H1 (cell line): Measurements from ENCODE around the gene MICU2. TPM values are rescaled to one million over a fixed set of nuclear protein-coding genes. Genes with fewer than 3 reads are reported as not detected.

Source experiments
- CTCF ChIA-PET: fragments of 300-600 bp; sonication (Branson Sonifier 250); formaldehyde crosslinking; loops from one replicate; lab custom pipeline; 2021; ENCODE audit not compliant: partially characterized antibody; lab: Charles Lee
- POLR2A ChIA-PET: fragments of 300-600 bp; sonication (Branson Sonifier 250); formaldehyde crosslinking; loops from one replicate; lab custom pipeline; 2021; ENCODE audit warnings: inconsistent platforms; ENCODE audit not compliant: partially characterized antibody; lab: Charles Lee
- DNase-seq, 2 experiments: peaks; one replicate each; pipeline versions ENCODE4 v3.0.0 to v3.0.0-alpha.2; 2010 to 2022; ENCODE audit warnings: low spot score in 2 of 2, low read depth in 1 of 2, mixed read lengths in 1 of 2
- FAIRE-seq: peaks from 2 replicates; lab custom pipeline; 2011; peaks lifted over from hg19 to GRCh38; lab: Jason Lieb, UNC
- H2AFZ ChIP-seq: 2 replicates; pipeline ENCODE4 v1.8.1; 2012; ENCODE audit warnings: low read length, inconsistent platforms
- H2AK5ac ChIP-seq: 2 replicates; pipeline ENCODE4 v1.6.1; 2013; ENCODE audit warnings: low read depth, low read length
- H2BK120ac ChIP-seq: replicated peaks from 2 replicates; pipeline ENCODE3; 2013; ENCODE audit warnings: low read depth, low read length, inconsistent platforms
- H2BK12ac ChIP-seq: 2 replicates; pipeline ENCODE4 v1.6.1; 2013; ENCODE audit warnings: low read depth, low read length
- H2BK15ac ChIP-seq: 2 replicates; pipeline ENCODE4 v1.6.1; 2013; ENCODE audit warnings: low read length
- H2BK20ac ChIP-seq: 2 replicates; pipeline ENCODE4 v1.6.1; 2013; ENCODE audit warnings: low read length
- H2BK5ac ChIP-seq: 2 replicates; pipeline ENCODE4 v1.6.1; 2013; ENCODE audit warnings: low read depth, low read length
- H3K14ac ChIP-seq: 2 replicates; pipeline ENCODE4 v1.6.1; 2013; ENCODE audit warnings: inconsistent platforms; ENCODE audit not compliant: insufficient read length
- H3K18ac ChIP-seq: 2 replicates; pipeline ENCODE4 v1.6.1; 2013; ENCODE audit warnings: low read length; ENCODE audit errors: extremely low read depth
- H3K23ac ChIP-seq: 2 replicates; pipeline ENCODE4 v1.6.1; 2013; ENCODE audit warnings: inconsistent platforms; ENCODE audit not compliant: insufficient read length
- H3K23me2 ChIP-seq: 2 replicates; pipeline ENCODE4 v1.6.1; 2013; ENCODE audit warnings: low read depth, low read length
- H3K27ac ChIP-seq: 2 replicates; pipeline ENCODE4 v1.6.1; 2011; ENCODE audit warnings: low read depth, low read length, inconsistent platforms
- H3K27me3 ChIP-seq, 4 experiments: replicated peaks in 1 of 4; 1 replicate in 1 of 4; 2 replicates in 3 of 4; pipeline versions ENCODE4 v1.6.1 to v1.8.1; 2011 to 2013; ENCODE audit warnings: low read length in 3 of 4, mild to moderate bottlenecking in 3 of 4, inconsistent platforms in 2 of 4, mixed read lengths in 2 of 4, moderate library complexity in 1 of 4; ENCODE audit not compliant: control insufficient read depth in 3 of 4, insufficient read depth in 3 of 4; ENCODE audit errors: extremely low read depth in 1 of 4
- H3K36me3 ChIP-seq, 4 experiments: 2 replicates each; pipeline versions ENCODE4 v1.6.1 to v1.8.1; 2011 to 2013; ENCODE audit warnings: mild to moderate bottlenecking in 4 of 4, low read length in 3 of 4, moderate library complexity in 2 of 4, control low read depth in 1 of 4, inconsistent platforms in 1 of 4; ENCODE audit not compliant: insufficient read depth in 4 of 4, control insufficient read depth in 2 of 4
- H3K4ac ChIP-seq: replicated peaks from 2 replicates; pipeline ENCODE3; 2013; ENCODE audit warnings: low read length, low read depth, mixed read lengths, inconsistent platforms; ENCODE audit not compliant: insufficient read length
- H3K4me1 ChIP-seq, 4 experiments: replicated peaks in 1 of 4; 1 replicate in 1 of 4; 2 replicates in 3 of 4; pipeline versions ENCODE4 v1.6.1 to v1.8.1; 2011 to 2013; ENCODE audit warnings: low read length in 3 of 4, inconsistent platforms in 2 of 4, mixed read lengths in 1 of 4; ENCODE audit not compliant: insufficient read depth in 4 of 4, control insufficient read depth in 3 of 4
- H3K4me2 ChIP-seq, 2 experiments: 2 replicates each; pipeline versions ENCODE4 v1.6.1 to v1.8.1; 2011 to 2013; ENCODE audit warnings: low read depth in 2 of 2, low read length in 2 of 2, control low read depth in 1 of 2, inconsistent platforms in 1 of 2, mild to moderate bottlenecking in 1 of 2; ENCODE audit not compliant: insufficient read depth in 1 of 2
- H3K4me3 ChIP-seq, 4 experiments: fragments of 200-600, 300-600 bp in 1 of 4; sonication (generic), shearing (Covaris generic), sonication (Bioruptor Twin) in 1 of 4; 2 replicates each; pipeline versions ENCODE4 v1.5.1 to v1.8.1; 2011 to 2016; ENCODE audit warnings: low read length in 4 of 4, low read depth in 3 of 4, control low read depth in 2 of 4, inconsistent platforms in 2 of 4, mild to moderate bottlenecking in 2 of 4, mixed read lengths in 1 of 4, moderate library complexity in 1 of 4; ENCODE audit not compliant: insufficient read depth in 2 of 4; ENCODE audit errors: extremely low read depth in 1 of 4
- H3K56ac ChIP-seq: replicated peaks from 2 replicates; pipeline ENCODE3; 2013; ENCODE audit warnings: low read depth, mild to moderate bottlenecking, mixed read lengths, low read length, inconsistent platforms; ENCODE audit not compliant: insufficient read length
- H3K79me1 ChIP-seq: 2 replicates; pipeline ENCODE4 v1.6.1; 2013; ENCODE audit warnings: low read depth, low read length, control low read depth
- H3K79me2 ChIP-seq, 2 experiments: 2 replicates each; pipeline versions ENCODE4 v1.6.1 to v1.8.1; 2012 to 2013; ENCODE audit warnings: low read length in 2 of 2, mild to moderate bottlenecking in 2 of 2, inconsistent platforms in 1 of 2; ENCODE audit not compliant: insufficient read depth in 2 of 2, control insufficient read depth in 1 of 2
- H3K9ac ChIP-seq, 4 experiments: replicated peaks in 1 of 4; 1 replicate in 1 of 4; 2 replicates in 3 of 4; pipeline versions ENCODE4 v1.6.1 to v1.8.1; 2011 to 2013; ENCODE audit warnings: low read depth in 3 of 4, low read length in 3 of 4, control low read depth in 2 of 4, mild to moderate bottlenecking in 2 of 4, moderate library complexity in 2 of 4, inconsistent platforms in 1 of 4; ENCODE audit errors: extremely low read depth in 1 of 4
- H3K9me3 ChIP-seq, 2 experiments: 2 replicates each; pipeline versions ENCODE4 v1.6.1 to v1.8.1; 2012 to 2013; ENCODE audit warnings: mild to moderate bottlenecking in 2 of 2, moderate library complexity in 2 of 2, control low read depth in 1 of 2, inconsistent platforms in 1 of 2, low read depth in 1 of 2, low read length in 1 of 2, mixed read lengths in 1 of 2; ENCODE audit not compliant: insufficient read depth in 2 of 2
- H4K20me1 ChIP-seq, 2 experiments: replicated peaks in 1 of 2; 2 replicates each; pipeline versions ENCODE3 to v1.8.1; 2011 to 2013; ENCODE audit warnings: inconsistent platforms in 2 of 2, low read length in 2 of 2, mild to moderate bottlenecking in 1 of 2; ENCODE audit not compliant: insufficient read depth in 2 of 2, control insufficient read depth in 1 of 2
- H4K5ac ChIP-seq: 2 replicates; pipeline ENCODE4 v1.6.1; 2013; ENCODE audit warnings: low read length, low read depth, mixed read lengths, inconsistent platforms; ENCODE audit not compliant: insufficient read length
- H4K8ac ChIP-seq: 2 replicates; pipeline ENCODE4 v1.8.0; 2013; ENCODE audit warnings: mild to moderate bottlenecking, moderate library complexity, low read length, inconsistent platforms; ENCODE audit not compliant: insufficient read depth; ENCODE audit errors: extremely low read depth
- H4K91ac ChIP-seq: replicated peaks from 2 replicates; pipeline ENCODE3; 2013; ENCODE audit warnings: low read length, mixed read lengths, inconsistent platforms; ENCODE audit not compliant: insufficient read length
- ASH2L ChIP-seq: fragments of 200-600, 300-600 bp; sonication (generic); IDR thresholded peaks from one replicate; pipeline ENCODE4 v1.7.1; 2017; ENCODE audit warnings: low read length
- BCL11A ChIP-seq, 2 experiments: IDR thresholded peaks; one replicate each; pipeline ENCODE4 v1.6.1; 2011; ENCODE audit warnings: low read depth in 2 of 2, low read length in 2 of 2, mild to moderate bottlenecking in 2 of 2
- CBX8 ChIP-seq: fragments of 300-800, 300-1000 bp; sonication (generic); IDR thresholded peaks from 2 replicates; pipeline ENCODE4 v1.7.1; 2016; ENCODE audit warnings: low read depth, low read length, borderline replicate concordance
- EGR1 ChIP-seq: IDR thresholded peaks from 2 replicates; pipeline ENCODE4 v1.6.1; 2011; ENCODE audit warnings: low read depth, low read length, borderline replicate concordance
- FOSL1 ChIP-seq: IDR thresholded peaks from 2 replicates; pipeline ENCODE4 v1.6.1; 2011; ENCODE audit warnings: mild to moderate bottlenecking, low read depth, low read length, moderate library complexity; ENCODE audit not compliant: insufficient read depth
- GTF2F1 ChIP-seq: IDR thresholded peaks from 2 replicates; pipeline ENCODE4 v1.6.1; 2012; ENCODE audit warnings: low read depth, low read length, improper control_type of control experiment, borderline replicate concordance
- JUN ChIP-seq: IDR thresholded peaks from 2 replicates; pipeline ENCODE4 v1.6.1; 2011; ENCODE audit warnings: low read depth, mild to moderate bottlenecking, improper control_type of control experiment, low read length
- PHF8 ChIP-seq: fragments of 200-600 bp; sonication (generic); conservative IDR thresholded peaks from 2 replicates; pipeline ENCODE4 v1.7.1; 2012; ENCODE audit warnings: low read depth, mild to moderate bottlenecking, inconsistent platforms, low read length, moderate library complexity
- RFX5 ChIP-seq: IDR thresholded peaks from 2 replicates; pipeline ENCODE4 v1.6.1; 2011; ENCODE audit warnings: low read depth, low read length, improper control_type of control experiment, borderline replicate concordance
- SIRT6 ChIP-seq: IDR thresholded peaks from one replicate; pipeline ENCODE4 v1.7.1; 2012; ENCODE audit warnings: low read length, inconsistent platforms
- TAF7 ChIP-seq: optimal IDR thresholded peaks from 2 replicates; pipeline ENCODE3; 2011; ENCODE audit warnings: low read depth, mild to moderate bottlenecking, inconsistent platforms, low read length, moderate library complexity, borderline replicate concordance
- TEAD4 ChIP-seq: IDR thresholded peaks from 2 replicates; pipeline ENCODE4 v1.6.1; 2012; ENCODE audit warnings: low read depth, low read length, inconsistent platforms, mixed read lengths
- WGBS, 2 experiments: shearing (Covaris generic) in 1 of 2; methylation state at CpG; one replicate each; pipeline versions ENCODE4 v1.1.6 to v1.1.7; 2013 to 2015; ENCODE audit warnings: low lambda C conversion rate in 2 of 2, mixed read lengths in 2 of 2, inconsistent platforms in 1 of 2, low coverage in 1 of 2, missing lambda C conversion rate in 1 of 2; ENCODE audit not compliant: insufficient replicate concordance in 2 of 2, insufficient coverage in 1 of 2, insufficient read length in 1 of 2; ENCODE audit errors: extremely low coverage in 1 of 2, missing lambda C conversion rate in 1 of 2; 5-methylcytosine and 5-hydroxymethylcytosine counted together
- polyA plus RNA-seq, 7 experiments: library from polyadenylated mRNA; depleted of rRNA in 3 of 7; stranded (reverse) in 5 of 7; unstranded in 2 of 7; fragments of >200 nt in 5 of 7; fragments of 200-250 nt in 2 of 7; gene quantifications; 1 replicate in 5 of 7; 2 replicates in 1 of 7; 4 replicates in 1 of 7; pipeline versions ENCODE4 v1.2.1 to v1.2.3, GENCODE V29; 2011 to 2013; ENCODE audit warnings: missing spikeins in 2 of 7, mixed read lengths in 2 of 7
- total RNA-seq: library from RNA; stranded (reverse); fragmentation: NEBNext Ultra II Directional; extraction: Animal tissue kit (Norgen Biotek cat#: 25700); gene quantifications from 2 replicates; pipeline ENCODE4 v1.2.1, GENCODE V29; 2021
- TF ChIP-seq, protein P1 (sequence below): IDR thresholded peaks from 2 replicates; pipeline ENCODE4 v1.6.1; 2011; ENCODE audit warnings: low read depth, mild to moderate bottlenecking, low read length; ENCODE audit not compliant: insufficient read depth

The MICU2 gene
- total and polyA plus RNA-seq, 2 of the 8 experiments (the other 6 are each of a cell fraction or from before 2014, with no cell fraction given), result 34.6 to 36.5 TPM

DNA sequence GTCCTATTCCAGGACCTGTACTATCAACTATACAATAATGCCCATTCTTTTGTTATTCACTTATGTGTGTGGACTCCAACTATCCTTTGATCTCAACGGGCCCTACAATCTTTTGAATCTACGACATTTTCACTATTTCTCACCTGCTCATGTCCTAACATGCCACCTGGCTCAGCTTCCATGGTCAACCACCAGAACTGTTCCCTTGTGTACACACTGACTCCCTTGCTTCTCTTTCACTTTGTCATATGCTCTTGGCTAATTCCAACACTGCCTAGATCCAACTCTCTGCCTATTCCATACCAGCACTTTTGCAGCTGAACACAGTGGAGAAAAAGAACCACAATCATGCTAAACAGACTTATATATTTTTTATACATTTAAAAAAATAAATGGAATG lies 53.1 kb downstream of the MICU2 start:
- ChIA-PET CTCF (interaction anchor here (2.1 kb wide), 1 partner anchor 7 kb away, joined by 7 read pairs; no protein-coding TSS in a partner anchor), POLR2A (no interaction called here)
- no peak overlapping the region for H2BK20ac ChIP-seq
- no peak overlapping the region for H3K9ac ChIP-seq
- H2BK120ac ChIP-seq, result no peak overlapping the region
- 94% methylated on average over 2 of the region's 2 CpGs; no CpG with 5 or more reads in 1 of the 2 experiments for WGBS, 2 experiments
- FAIRE-seq, result no peak
- no peak for DNase-seq
- H3K36me3 ChIP-seq, result no peaks in the 10 kb centered on the region; a peak in 1 of 8 replicates
- H4K8ac ChIP-seq, result no peak overlapping the region
- H4K5ac ChIP-seq, result no peak overlapping the region
- peaks cover 0 to 2% of the 10 kb centered on the region in 2 experiments for H4K20me1 ChIP-seq
- no peaks in the 10 kb centered on the region for H3K79me1 ChIP-seq
- no peak overlapping the region for H2BK5ac ChIP-seq
- H2AK5ac ChIP-seq, result no peak overlapping the region
- no peak overlapping the region for H2BK12ac ChIP-seq
- H3K18ac ChIP-seq, result no peak overlapping the region
- peak overlapping the region; percentile 91 for H3K4ac ChIP-seq
- no peak overlapping the region for H3K23ac ChIP-seq
- H2AFZ ChIP-seq, result no peak overlapping the region
- H3K4me3 ChIP-seq, result no peak overlapping the region
- no peak overlapping the region for H3K56ac ChIP-seq
- no peak overlapping the region for H4K91ac ChIP-seq
- H3K27me3 ChIP-seq, result no peaks in the 10 kb centered on the region
- H3K27ac ChIP-seq, result no peak overlapping the region
- no peak overlapping the region for H3K4me2 ChIP-seq
- no peaks in the 10 kb centered on the region for H3K9me3 ChIP-seq
- H3K14ac ChIP-seq, result no peak overlapping the region
- H3K79me2 ChIP-seq, result no peaks in the 10 kb centered on the region
- TF ChIP-seq FOSL1 (no peak), GTF2F1 (no peak), TEAD4 (no peak), BCL11A (IDR thresholded peaks at IDR 0.05; ENCODE audit: low read depth in 2 of 2, low read length in 2 of 2) (no peak), CBX8 (no peak), TAF7 (no peak), SIRT6 (no peak), PHF8 (no peak), EGR1 (no peak), RFX5 (no peak), JUN (no peak), ASH2L (no peak)
- TF ChIP-seq, protein P1, sequence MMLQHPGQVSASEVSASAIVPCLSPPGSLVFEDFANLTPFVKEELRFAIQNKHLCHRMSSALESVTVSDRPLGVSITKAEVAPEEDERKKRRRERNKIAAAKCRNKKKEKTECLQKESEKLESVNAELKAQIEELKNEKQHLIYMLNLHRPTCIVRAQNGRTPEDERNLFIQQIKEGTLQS, result no peak
- no peak overlapping the region for H2BK15ac ChIP-seq
- no peaks in the 10 kb centered on the region for H3K4me1 ChIP-seq
- no peaks in the 10 kb centered on the region for H3K23me2 ChIP-seq
